GM12864 (cell line): ENCODE data around the gene EMC8.

Experiments used
- DNase-seq: peaks from one replicate; pipeline ENCODE4 v3.0.0-alpha.2; 2011; ENCODE audit warnings: low read depth
- H3K4me3 ChIP-seq: 2 replicates; pipeline ENCODE4 v1.5.1; 2011; ENCODE audit warnings: mild to moderate bottlenecking, low read depth, low read length, control low read depth
- CTCF ChIP-seq: IDR thresholded peaks from 2 replicates; pipeline ENCODE4 v1.5.1; 2011; ENCODE audit warnings: low read depth, mild to moderate bottlenecking, moderate library complexity, low read length, control low read depth, inconsistent platforms; ENCODE audit errors: missing control alignments

EMC8 gene

DNA sequence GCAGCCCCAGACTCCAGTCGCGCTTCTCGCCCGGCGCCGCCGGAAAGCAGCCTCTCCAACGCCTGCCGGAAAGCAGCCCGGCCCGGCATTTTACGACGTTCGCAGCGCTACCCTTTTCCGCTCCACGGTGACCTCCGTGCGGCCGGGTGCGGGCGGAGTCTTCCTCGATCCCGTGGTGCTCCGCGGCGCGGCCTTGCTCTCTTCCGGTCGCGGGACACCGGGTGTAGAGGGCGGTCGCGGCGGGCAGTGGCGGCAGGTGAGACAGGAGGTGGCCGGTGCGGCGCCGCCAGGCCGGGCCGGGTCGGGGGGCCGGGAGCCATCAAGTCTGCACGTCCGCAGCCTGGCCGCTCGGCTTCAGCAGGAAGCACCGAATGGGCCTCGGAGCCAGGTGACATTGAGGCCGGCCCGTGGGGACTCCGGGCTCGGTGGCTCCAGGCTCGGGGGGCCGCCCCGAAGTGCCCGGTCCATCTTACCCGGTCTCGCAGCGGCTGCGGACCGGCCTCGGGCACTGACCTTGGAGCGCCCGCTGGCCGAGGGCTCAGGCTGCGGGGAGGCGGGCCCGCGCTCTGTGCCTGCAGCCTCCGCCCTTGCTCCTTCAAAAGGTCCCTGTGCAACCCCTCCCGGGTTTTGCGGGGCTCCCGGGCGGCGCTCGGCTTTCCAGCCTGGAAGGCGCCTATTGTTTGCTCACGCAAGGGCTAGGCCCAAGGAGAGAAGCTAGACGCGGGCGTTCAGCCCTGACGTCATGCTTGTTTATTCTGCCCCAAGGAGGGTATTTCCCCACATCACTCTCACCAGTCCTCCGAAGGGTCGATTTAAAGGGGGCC lies at the start of gene EMC8, which contains the start of gene COX4I1:
TSS of gene EMC8 (minus strand) at position 48 of the 824 bp plus-strand sequence. CDS start 249 bp downstream, outside the sequence.
TSS of gene COX4I1 (plus strand) at position 199 of the 824 bp plus-strand sequence. CDS start 1,511 bp downstream, outside the sequence.
- peak; percentile 68 for DNase-seq
- peak within 1 kb of the TSS; percentile 77 for H3K4me3 ChIP-seq
- TF ChIP-seq CTCF = no peak

DNA sequence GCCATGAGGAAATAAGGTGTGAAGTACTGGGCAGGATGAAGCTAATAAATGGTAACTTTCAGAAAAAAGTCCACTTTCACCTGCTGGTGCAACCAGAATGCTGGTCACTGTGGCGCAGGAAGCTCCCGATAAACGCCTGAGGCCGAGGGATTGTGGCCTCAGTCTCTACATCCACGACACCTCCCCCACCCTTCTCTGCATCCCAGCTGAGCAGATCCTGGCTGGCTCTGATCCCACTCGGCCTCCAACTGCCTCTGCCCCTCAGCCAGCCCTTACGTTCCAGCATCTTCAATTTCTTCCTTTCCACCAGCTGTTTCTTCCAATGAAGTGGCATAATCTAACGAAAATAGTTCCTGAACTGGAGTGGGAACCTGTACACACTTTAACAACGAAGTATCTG lies 49.6 kb upstream of the EMC8 start:
- no peak for DNase-seq
- H3K4me3 ChIP-seq = no peak overlapping the region
- TF ChIP-seq CTCF = no peak

- H3K4me3 ChIP-seq = no peak overlapping the region
- no peak for DNase-seq
- no peak for TF ChIP-seq CTCF
Observed at GRCh38 chr16:85847681-85848601, 48.6 kb upstream of the EMC8 start.

DNA sequence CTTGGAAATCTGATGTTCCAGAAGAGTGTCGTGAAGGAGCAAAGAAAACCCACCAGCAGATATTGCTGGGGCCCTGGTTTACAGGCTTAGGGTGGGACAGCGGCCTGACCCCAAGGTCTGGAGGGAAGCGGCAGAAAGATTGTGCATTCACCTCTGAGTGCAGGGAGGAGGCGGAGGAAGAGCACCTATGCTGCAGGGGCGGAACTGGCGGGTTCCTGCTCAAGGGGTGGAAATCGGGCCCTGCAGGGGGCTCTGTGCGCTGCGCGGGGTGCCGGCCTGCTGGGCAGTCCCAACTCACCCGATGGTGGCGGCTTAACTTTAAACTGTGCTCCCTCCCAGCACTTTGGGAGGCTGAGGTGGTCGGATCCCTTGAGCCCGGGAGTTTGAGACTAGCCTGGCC lies 47.7 kb upstream of the EMC8 start:
- no peak overlapping the region for H3K4me3 ChIP-seq
- TF ChIP-seq CTCF = no peak
- DNase-seq = no peak

DNA sequence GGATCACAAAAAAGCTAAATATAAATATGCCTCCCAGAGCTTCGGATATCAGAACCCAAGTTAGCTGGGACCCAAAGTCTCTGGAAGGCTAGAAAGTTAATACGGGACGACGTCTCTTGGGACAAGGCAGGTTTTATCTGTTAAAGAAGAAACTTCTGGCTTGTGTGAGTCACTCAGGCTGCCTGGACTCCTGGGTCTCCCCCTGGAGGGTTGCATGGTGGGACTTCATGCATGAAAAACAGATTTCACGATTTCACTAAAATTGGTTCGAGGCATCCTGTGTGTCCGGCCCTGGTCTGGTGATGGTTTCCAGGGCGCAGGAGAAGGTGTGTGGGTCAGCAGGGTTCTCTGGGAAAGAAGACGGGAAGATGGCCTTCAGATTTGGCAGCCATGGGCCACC lies 47.1 kb upstream of the EMC8 start:
- no peak for DNase-seq
- H3K4me3 ChIP-seq = no peak overlapping the region
- TF ChIP-seq CTCF = no peak

GRCh38 chr16:85845266-85845665 lies 45.9 kb upstream of the EMC8 start:
- TF ChIP-seq CTCF = no peak
- DNase-seq = no peak
- no peak overlapping the region for H3K4me3 ChIP-seq
